Fibroblast of villous mesenchyme (primary cell): ENCODE data around the gene PASK. TPM values are rescaled to one million over a fixed set of nuclear protein-coding genes. Genes with fewer than 3 reads are reported as not detected.

Experiments
- DNase-seq: peaks from one replicate; pipeline ENCODE4 v3.0.0-alpha.2; 2010; ENCODE audit warnings: low read depth
- H3K4me3 ChIP-seq: 2 replicates; pipeline ENCODE4 v1.5.1; 2011; ENCODE audit warnings: low read depth, mild to moderate bottlenecking, low read length
- total RNA-seq: library from RNA; depleted of rRNA; stranded (reverse); fragments of >200 nt; gene quantifications from 2 replicates; pipeline ENCODE4 v1.2.3, GENCODE V29; 2012
- TF ChIP-seq, protein P1 (sequence below): IDR thresholded peaks from 2 replicates; pipeline ENCODE4 v1.5.1; 2012; ENCODE audit warnings: low read depth, mild to moderate bottlenecking, low read length; ENCODE audit not compliant: insufficient read depth

PASK gene
- total RNA-seq, 1 donor, result 2.6 TPM

DNA sequence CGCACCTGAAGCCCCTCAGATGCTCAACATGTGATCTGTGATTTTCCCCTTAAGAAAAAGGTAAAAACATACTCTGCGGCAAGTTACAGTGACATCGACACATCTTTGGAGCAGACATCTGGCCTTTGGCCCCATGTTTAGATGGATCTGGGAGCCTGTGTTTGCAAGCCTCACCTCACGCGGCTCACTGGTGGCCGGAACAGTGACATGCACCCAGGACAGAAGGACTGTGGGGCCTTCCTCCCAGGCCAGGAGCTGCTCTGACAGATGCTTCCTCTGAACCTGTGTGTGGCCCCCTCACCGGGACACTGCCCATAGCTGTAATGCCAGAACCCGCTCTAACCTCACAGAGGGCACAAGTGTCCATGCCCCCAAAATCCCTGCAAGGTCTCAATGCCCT is 13.1 kb downstream of the PASK start:
- no peak overlapping the region for H3K4me3 ChIP-seq
- TF ChIP-seq, protein P1, sequence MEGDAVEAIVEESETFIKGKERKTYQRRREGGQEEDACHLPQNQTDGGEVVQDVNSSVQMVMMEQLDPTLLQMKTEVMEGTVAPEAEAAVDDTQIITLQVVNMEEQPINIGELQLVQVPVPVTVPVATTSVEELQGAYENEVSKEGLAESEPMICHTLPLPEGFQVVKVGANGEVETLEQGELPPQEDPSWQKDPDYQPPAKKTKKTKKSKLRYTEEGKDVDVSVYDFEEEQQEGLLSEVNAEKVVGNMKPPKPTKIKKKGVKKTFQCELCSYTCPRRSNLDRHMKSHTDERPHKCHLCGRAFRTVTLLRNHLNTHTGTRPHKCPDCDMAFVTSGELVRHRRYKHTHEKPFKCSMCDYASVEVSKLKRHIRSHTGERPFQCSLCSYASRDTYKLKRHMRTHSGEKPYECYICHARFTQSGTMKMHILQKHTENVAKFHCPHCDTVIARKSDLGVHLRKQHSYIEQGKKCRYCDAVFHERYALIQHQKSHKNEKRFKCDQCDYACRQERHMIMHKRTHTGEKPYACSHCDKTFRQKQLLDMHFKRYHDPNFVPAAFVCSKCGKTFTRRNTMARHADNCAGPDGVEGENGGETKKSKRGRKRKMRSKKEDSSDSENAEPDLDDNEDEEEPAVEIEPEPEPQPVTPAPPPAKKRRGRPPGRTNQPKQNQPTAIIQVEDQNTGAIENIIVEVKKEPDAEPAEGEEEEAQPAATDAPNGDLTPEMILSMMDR, result no peak
- DNase-seq, result no peak

DNA sequence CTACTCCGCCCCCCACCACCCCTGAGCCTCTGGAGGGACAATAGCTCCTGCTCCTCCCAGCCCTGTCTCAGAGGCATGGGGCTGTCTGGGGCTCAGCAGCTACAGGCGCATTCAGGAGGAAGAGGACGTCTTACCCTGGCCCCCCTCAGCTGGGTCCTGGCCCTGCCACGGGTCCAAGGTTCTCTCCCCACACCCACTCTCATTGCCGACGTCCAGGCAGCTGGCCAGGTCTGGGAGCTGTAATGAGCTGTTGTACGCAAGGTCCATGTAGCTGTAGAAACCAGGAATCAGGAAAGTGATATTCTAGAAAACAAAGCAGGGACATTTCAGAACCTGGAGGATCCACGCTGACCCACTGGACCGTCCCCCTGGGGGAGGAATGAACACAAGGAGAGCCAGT is 13.5 kb downstream of the PASK start:
- TF ChIP-seq, protein P1, result no peak
- no peak for DNase-seq

DNA sequence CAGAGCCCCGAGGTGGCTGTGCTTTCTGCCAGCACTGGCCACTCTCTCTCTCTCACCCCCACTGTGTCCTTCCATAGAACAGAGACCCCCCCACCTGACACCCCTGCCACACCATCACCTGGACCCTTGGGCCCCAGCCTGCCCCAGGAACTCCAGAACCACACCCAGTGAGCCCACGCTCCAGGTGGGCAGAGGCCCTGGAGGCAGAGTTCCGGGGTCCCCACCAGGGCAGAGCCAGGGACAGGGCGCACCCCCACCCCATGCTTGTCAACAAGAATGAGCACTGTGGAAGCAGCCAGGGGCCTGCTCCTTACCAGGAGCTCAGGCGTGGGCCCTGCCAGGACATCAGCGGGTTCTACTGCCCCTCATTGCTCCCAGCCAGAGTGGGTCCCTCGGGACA is 14.6 kb downstream of the PASK start:
- TF ChIP-seq, protein P1, result no peak
- no peak overlapping the region for H3K4me3 ChIP-seq
- no peak for DNase-seq

More for the DNA sequence above, 13.5 kb downstream of the PASK start:
- H3K4me3 ChIP-seq, result no peak overlapping the region

DNA sequence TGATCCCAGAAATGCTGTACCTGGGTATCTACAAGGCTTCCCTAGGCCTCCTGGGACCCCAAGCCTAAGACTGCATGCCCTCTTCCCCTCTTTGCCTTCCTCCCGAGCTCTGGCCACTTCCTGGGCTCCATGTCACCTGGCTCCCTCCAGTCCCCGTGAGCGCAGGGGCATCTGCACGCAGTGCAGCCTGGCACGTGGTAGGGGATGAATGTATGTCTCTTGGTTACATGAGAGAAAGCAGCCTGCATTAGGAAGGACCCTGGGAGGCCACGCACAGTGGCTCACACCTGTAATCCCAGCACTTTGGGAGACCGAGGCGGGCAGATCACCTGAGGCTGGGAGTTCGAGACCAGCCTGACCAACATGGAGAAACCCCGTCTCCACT is 15.8 kb downstream of the PASK start:
- DNase-seq, result no peak
- TF ChIP-seq, protein P1, result no peak

DNA sequence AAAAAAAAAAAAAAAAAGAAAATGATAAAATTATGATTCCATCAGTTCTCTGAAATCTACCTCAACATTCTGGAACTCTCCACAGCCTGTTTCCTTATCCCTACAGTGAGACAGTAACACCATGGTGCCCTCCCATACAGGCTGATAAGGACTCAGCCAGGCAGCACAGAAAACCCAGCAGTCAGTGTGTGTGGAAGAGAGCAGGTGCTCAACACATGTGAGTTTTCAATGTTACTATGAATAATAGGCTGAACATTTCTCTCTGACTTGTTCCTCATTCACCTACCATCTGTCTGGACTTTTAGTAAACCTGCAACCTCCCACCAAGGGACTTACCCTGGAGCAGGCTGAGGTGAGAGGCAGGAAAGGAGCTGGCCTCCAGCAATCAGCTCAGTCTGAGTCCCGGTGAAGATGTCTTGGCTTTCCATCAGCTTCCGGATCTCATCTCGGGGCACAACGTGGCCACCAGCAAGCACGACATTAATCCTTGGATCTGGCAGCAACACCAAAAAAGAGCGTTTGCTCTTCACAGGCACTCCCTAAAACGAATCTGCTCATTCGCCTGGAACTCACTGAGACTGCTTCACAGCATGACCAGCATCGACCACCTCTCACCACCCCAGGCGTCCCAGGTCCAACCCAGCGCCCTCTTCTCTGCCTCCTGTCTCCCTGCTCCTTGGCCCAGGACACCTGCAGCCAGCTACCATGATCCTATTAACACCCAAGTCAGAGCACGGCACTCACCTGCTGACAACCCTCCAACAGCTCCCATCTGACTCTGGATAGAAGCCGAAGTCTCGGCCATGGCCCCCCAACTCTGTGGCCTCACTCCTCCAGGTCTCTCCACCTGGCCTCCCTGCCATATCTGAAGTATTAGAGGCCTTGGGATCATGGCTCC is 16.5 kb downstream of the PASK start:
- TF ChIP-seq, protein P1, result no peak
- H3K4me3 ChIP-seq, result no peak overlapping the region
- no peak for DNase-seq

More for the DNA sequence above, 15.8 kb downstream of the PASK start:
- H3K4me3 ChIP-seq, result no peak overlapping the region

DNA sequence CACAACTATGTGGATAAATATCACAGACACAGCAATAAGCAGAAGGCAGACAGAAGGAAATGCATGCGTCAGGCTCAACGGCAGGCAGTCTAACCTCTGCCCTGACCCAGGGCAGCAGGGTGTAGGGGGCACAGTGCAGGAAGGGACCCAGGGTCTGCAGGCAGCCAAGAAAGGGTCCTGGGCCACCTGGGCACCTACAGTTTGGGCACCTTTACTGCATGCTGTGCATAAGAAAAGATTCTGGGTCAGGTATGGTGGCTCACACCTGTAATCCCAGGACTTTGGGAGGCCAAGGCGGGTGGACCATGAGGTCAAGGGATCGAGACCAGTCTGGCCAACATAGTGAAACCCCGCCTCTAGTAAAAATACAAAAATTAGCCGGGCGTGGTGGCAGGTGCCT is 17.7 kb downstream of the PASK start:
- TF ChIP-seq, protein P1, result no peak
- DNase-seq, result no peak
- H3K4me3 ChIP-seq, result no peak overlapping the region

DNA sequence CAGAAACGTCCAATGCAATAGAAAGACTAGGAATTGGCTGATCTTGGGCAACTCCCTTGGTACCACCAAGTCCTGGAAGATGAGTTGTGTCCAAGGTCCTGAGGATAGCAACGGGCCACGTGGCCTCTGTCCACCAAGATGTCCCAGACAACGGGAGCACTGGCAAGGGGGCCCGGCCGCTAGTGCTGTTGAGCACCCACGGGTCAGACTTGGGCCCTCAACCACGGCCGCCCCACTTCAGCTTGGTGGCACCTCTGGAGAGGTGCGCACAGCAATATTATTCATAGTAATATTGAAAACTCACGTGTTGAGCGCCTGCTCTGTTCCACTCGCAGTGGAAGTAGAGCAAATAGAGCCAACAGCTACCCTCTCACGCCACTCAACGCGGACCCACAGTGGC is 19.0 kb downstream of the PASK start:
- TF ChIP-seq, protein P1, result no peak
- DNase-seq, result no peak
- no peak overlapping the region for H3K4me3 ChIP-seq
